Liver (tissue), 9 donors: Measurements from ENCODE around the gene SORBS2. TPM values are rescaled to one million over a fixed set of nuclear protein-coding genes. Genes with fewer than 3 reads are reported as not detected.

ENCODE experiments used
- DNase-seq: peaks from one replicate; pipeline ENCODE4 v3.0.0-alpha.2; 2017; ENCODE audit warnings: low spot score
- H3K27ac ChIP-seq, 2 donors: one replicate each; pipeline ENCODE4 v1.7.0; 2013; ENCODE audit warnings: inconsistent platforms in 2 of 2, low read length in 2 of 2, control low read depth in 1 of 2, low read depth in 1 of 2, mild to moderate bottlenecking in 1 of 2
- H3K27me3 ChIP-seq, 4 donors: one replicate each; pipeline versions ENCODE4 v1.6.1 to v1.7.0; 2013; ENCODE audit warnings: low read length in 3 of 4, inconsistent platforms in 1 of 4, mild to moderate bottlenecking in 1 of 4, moderate library complexity in 1 of 4; ENCODE audit not compliant: control insufficient read depth in 4 of 4, insufficient read depth in 4 of 4
- H3K36me3 ChIP-seq, 4 donors: one replicate each; pipeline versions ENCODE4 v1.6.1 to v1.7.0; 2013; ENCODE audit warnings: low read length in 3 of 4, mild to moderate bottlenecking in 3 of 4, low read depth in 1 of 4, moderate library complexity in 1 of 4; ENCODE audit not compliant: control insufficient read depth in 4 of 4, insufficient read depth in 3 of 4
- H3K4me1 ChIP-seq, 4 donors: one replicate each; pipeline versions ENCODE4 v1.6.1 to v1.7.0; 2013; ENCODE audit warnings: low read length in 3 of 4, mild to moderate bottlenecking in 3 of 4, moderate library complexity in 1 of 4; ENCODE audit not compliant: control insufficient read depth in 4 of 4, insufficient read depth in 4 of 4
- H3K4me3 ChIP-seq, 3 donors: one replicate each; pipeline versions ENCODE4 v1.6.1 to v1.7.0; 2013; ENCODE audit warnings: low read length in 3 of 3, control low read depth in 1 of 3, low read depth in 1 of 3, mild to moderate bottlenecking in 1 of 3
- H3K9ac ChIP-seq, 2 donors: one replicate each; pipeline ENCODE4 v1.7.0; 2013; ENCODE audit warnings: low read length in 2 of 2, mild to moderate bottlenecking in 2 of 2, moderate library complexity in 2 of 2, control low read depth in 1 of 2, low read depth in 1 of 2
- H3K9me3 ChIP-seq, 4 donors: one replicate each; pipeline versions ENCODE4 v1.6.1 to v1.7.0; 2013; ENCODE audit warnings: low read length in 3 of 4; ENCODE audit not compliant: control insufficient read depth in 4 of 4
- EGR1 ChIP-seq, 2 donors: IDR thresholded peaks; 2 replicates each; pipeline ENCODE4 v1.6.1; 2016 to 2018; ENCODE audit warnings: antibody characterized with exemption in 2 of 2, low read depth in 2 of 2
- FOXA2 ChIP-seq: IDR thresholded peaks from 2 replicates; pipeline ENCODE4 v1.6.1; 2016; ENCODE audit warnings: antibody characterized with exemption
- GABPA ChIP-seq, 2 donors: IDR thresholded peaks in 1 of 2; conservative IDR thresholded peaks in 1 of 2; 2 replicates each; pipeline ENCODE4 v1.6.1; 2016; ENCODE audit warnings: antibody characterized with exemption in 2 of 2, mild to moderate bottlenecking in 1 of 2, moderate library complexity in 1 of 2
- HNF4A ChIP-seq, 2 donors: conservative IDR thresholded peaks; 2 replicates each; pipeline ENCODE4 v1.6.1; 2016; ENCODE audit warnings: antibody characterized with exemption in 2 of 2, mild to moderate bottlenecking in 2 of 2
- HNF4G ChIP-seq: IDR thresholded peaks from 2 replicates; pipeline ENCODE4 v1.6.1; 2016; ENCODE audit warnings: antibody characterized with exemption
- JUND ChIP-seq, 2 donors: IDR thresholded peaks; 2 replicates each; pipeline ENCODE4 v1.6.1; 2016; ENCODE audit warnings: antibody characterized with exemption in 2 of 2
- NR2F2 ChIP-seq: IDR thresholded peaks from 2 replicates; pipeline ENCODE4 v1.6.1; 2016; ENCODE audit warnings: antibody characterized with exemption
- RAD21 ChIP-seq, 2 donors: IDR thresholded peaks; 2 replicates each; pipeline ENCODE4 v1.6.1; 2016; ENCODE audit warnings: antibody characterized with exemption in 2 of 2, mild to moderate bottlenecking in 2 of 2
- RXRA ChIP-seq, 2 donors: IDR thresholded peaks; 2 replicates each; pipeline ENCODE4 v1.6.1; 2017 to 2018; ENCODE audit warnings: antibody characterized with exemption in 2 of 2, mild to moderate bottlenecking in 1 of 2
- SP1 ChIP-seq: IDR thresholded peaks from 2 replicates; pipeline ENCODE4 v1.6.1; 2018; ENCODE audit warnings: antibody characterized with exemption, mild to moderate bottlenecking
- TAF1 ChIP-seq: conservative IDR thresholded peaks from 2 replicates; pipeline ENCODE4 v1.6.1; 2016; ENCODE audit warnings: antibody characterized with exemption, mild to moderate bottlenecking
- YY1 ChIP-seq: IDR thresholded peaks from 2 replicates; pipeline ENCODE4 v1.6.1; 2016; ENCODE audit warnings: antibody characterized with exemption, mild to moderate bottlenecking
- whole genome bisulfite sequencing: extraction: QIAGEN DNeasy Blood & Tissue Kit; methylation state at CpG from one replicate; pipeline ENCODE4 v1.1.7; 2013; 5-methylcytosine and 5-hydroxymethylcytosine counted together
- polyA plus RNA-seq, 2 donors: library from polyadenylated mRNA; stranded (reverse) in 1 of 2; unstranded in 1 of 2; fragments of 200-250 nt in 1 of 2; fragments of >200 nt in 1 of 2; fragmentation: Nextera tagmentation in 1 of 2; extraction: Ambion mirVana in 1 of 2; gene quantifications; one replicate each; pipeline versions ENCODE4 v1.2.1 to v1.2.3, GENCODE V29; 2013 to 2015
- total RNA-seq, 2 donors: library from RNA; depleted of rRNA; stranded (reverse); fragments of >200 nt; gene quantifications; one replicate each; pipeline ENCODE4 v1.2.3, GENCODE V29; 2014
- TF ChIP-seq, protein P1 (sequence below): IDR thresholded peaks from 2 replicates; pipeline ENCODE4 v1.6.1; 2016; ENCODE audit warnings: antibody characterized with exemption
- TF ChIP-seq, protein P2 (sequence below): IDR thresholded peaks from 2 replicates; pipeline ENCODE4 v1.6.1; 2016; ENCODE audit warnings: antibody characterized with exemption
- TF ChIP-seq, protein P3 (sequence below): fragments of 150-350 bp; IDR thresholded peaks from 2 replicates; pipeline ENCODE4 v1.5.1; 2017; ENCODE audit warnings: improper control_type of control experiment, low read depth, low read length; ENCODE audit not compliant: missing input control
- donor health status: healthy.
- donor health status: healthy.
- donor health status: healthy.
- donor health status: healthy.
- donor health status: healthy.

Gene SORBS2
- total and polyA plus RNA-seq, 4 donors: 23.3 to 136 (median 59.6) TPM

DNA sequence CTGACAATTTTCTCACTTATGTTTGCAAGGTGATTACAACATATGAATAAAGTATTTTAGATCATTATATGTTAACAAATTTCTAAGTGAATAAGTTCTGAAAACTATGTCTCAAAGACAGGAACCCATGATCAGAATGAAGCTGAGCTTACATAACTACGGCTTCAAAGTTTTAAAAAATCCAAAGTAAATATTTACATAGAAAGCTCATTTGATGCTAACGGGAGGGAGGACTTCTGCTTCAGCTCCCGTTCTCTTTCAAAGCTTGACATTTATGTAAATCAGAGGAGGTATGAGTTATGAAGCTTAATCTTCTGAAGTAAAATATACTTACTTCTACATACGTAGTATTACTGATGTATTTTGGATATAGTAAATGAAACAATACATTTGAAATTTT is 203.8 kb downstream of the SORBS2 start:
- Histone ChIP-seq H3K9me3 (no peaks in the 10 kb centered on the region), H3K4me3 (no peak overlapping the region), H3K36me3 (peaks cover 1 to 56% (median 35%) of the 10 kb centered on the region in 4 donors), H3K4me1 (no peaks in the 10 kb centered on the region), H3K27me3 (no peaks in the 10 kb centered on the region), H3K27ac (no peak overlapping the region), H3K9ac (no peak overlapping the region)
- TF ChIP-seq HNF4A (conservative IDR thresholded peaks at IDR 0.05) (no peak), EGR1 (IDR thresholded peaks at IDR 0.05; ENCODE audit: low read depth in 2 of 2) (no peak)
- TF ChIP-seq, protein P1, sequence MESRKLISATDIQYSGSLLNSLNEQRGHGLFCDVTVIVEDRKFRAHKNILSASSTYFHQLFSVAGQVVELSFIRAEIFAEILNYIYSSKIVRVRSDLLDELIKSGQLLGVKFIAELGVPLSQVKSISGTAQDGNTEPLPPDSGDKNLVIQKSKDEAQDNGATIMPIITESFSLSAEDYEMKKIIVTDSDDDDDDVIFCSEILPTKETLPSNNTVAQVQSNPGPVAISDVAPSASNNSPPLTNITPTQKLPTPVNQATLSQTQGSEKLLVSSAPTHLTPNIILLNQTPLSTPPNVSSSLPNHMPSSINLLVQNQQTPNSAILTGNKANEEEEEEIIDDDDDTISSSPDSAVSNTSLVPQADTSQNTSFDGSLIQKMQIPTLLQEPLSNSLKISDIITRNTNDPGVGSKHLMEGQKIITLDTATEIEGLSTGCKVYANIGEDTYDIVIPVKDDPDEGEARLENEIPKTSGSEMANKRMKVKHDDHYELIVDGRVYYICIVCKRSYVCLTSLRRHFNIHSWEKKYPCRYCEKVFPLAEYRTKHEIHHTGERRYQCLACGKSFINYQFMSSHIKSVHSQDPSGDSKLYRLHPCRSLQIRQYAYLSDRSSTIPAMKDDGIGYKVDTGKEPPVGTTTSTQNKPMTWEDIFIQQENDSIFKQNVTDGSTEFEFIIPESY: no peak
- WGBS: 40% methylated on average over 4 of the region's 4 CpGs
- no peak for DNase-seq

DNA sequence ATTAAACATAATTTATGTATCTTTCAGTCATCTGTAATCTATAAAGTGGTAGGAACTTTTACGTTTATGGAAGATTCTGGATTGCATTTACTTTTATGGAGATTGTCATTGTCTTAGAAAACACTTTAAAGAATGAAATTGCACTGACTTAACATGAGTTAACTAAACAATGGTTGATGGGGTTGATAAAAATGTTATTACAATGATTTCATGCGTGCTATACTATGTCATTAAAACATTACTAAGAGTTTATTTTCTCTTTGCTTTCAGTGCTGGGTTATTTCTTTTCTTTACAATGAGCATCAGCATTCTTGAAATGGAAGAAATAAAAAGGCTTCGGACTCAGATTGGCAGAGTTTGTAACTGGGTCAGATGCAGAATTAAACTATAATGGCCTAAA is 209.6 kb downstream of the SORBS2 start:
- Histone ChIP-seq H3K9ac (no peak overlapping the region), H3K9me3 (no peaks in the 10 kb centered on the region), H3K27me3 (no peaks in the 10 kb centered on the region), H3K36me3 (peaks cover 1 to 31% (median 14%) of the 10 kb centered on the region in 4 donors), H3K4me1 (no peaks in the 10 kb centered on the region), H3K4me3 (no peak overlapping the region), H3K27ac (no peak overlapping the region)
- TF ChIP-seq EGR1 (IDR thresholded peaks at IDR 0.05; ENCODE audit: low read depth in 2 of 2) (no peak), YY1 (no peak), JUND (IDR thresholded peaks at IDR 0.05) (no peak), FOXA2 (no peak), NR2F2 (no peak)
- WGBS: 93% methylated on average over 3 of the region's 3 CpGs
- no peak for DNase-seq

DNA sequence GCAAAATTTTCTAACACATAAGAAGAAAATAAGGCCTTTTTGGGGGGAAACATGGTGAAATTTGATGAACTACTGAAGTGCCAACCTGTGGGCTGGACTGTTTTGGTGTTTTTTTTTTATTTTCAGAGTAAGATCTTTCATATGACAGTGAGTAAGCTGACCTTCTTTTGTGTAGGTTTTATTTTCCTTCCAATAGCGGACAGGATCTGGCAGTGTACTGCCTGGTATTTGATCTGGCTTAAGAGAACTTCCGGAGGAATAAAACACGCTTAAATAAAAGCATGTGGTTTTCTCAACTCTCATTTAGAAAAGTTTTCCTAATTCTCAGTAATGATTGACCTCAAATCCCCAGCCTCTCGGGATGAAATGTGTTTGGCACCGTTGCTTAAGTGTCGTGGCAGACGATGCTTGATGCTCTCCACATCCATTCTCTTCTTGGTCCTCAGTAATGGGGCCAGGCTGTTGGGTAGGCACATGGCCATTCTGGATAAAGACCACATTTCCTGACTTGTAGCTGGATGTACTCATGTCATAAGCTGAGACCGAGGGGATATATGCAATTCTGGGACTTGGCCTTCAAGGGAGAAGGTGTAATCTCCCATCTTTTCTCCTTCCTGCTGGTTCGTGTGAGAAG is 211.1 kb downstream of the SORBS2 start:
- 84% methylated on average over 9 of the region's 9 CpGs for WGBS
- Histone ChIP-seq H3K27me3 (no peaks in the 10 kb centered on the region), H3K4me1 (no peaks in the 10 kb centered on the region), H3K9ac (no peak overlapping the region), H3K4me3 (no peak overlapping the region), H3K27ac (no peak overlapping the region), H3K36me3 (peaks cover 0 to 20% (median 7%) of the 10 kb centered on the region in 4 donors), H3K9me3 (no peaks in the 10 kb centered on the region)
- TF ChIP-seq YY1: no peak
- TF ChIP-seq, protein P2, sequence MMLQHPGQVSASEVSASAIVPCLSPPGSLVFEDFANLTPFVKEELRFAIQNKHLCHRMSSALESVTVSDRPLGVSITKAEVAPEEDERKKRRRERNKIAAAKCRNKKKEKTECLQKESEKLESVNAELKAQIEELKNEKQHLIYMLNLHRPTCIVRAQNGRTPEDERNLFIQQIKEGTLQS: no peak
- TF ChIP-seq SP1: no peak
- TF ChIP-seq FOXA2: no peak
- TF ChIP-seq, protein P1: no peak
- TF ChIP-seq TAF1: no peak
- no peak for TF ChIP-seq GABPA (IDR thresholded peaks at IDR 0.05 in 1 of 2, conservative IDR thresholded peaks at IDR 0.05 in 1 of 2)
- TF ChIP-seq HNF4A (conservative IDR thresholded peaks at IDR 0.05): no peak
- TF ChIP-seq, protein P3, sequence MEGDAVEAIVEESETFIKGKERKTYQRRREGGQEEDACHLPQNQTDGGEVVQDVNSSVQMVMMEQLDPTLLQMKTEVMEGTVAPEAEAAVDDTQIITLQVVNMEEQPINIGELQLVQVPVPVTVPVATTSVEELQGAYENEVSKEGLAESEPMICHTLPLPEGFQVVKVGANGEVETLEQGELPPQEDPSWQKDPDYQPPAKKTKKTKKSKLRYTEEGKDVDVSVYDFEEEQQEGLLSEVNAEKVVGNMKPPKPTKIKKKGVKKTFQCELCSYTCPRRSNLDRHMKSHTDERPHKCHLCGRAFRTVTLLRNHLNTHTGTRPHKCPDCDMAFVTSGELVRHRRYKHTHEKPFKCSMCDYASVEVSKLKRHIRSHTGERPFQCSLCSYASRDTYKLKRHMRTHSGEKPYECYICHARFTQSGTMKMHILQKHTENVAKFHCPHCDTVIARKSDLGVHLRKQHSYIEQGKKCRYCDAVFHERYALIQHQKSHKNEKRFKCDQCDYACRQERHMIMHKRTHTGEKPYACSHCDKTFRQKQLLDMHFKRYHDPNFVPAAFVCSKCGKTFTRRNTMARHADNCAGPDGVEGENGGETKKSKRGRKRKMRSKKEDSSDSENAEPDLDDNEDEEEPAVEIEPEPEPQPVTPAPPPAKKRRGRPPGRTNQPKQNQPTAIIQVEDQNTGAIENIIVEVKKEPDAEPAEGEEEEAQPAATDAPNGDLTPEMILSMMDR: no peak
- no peak for TF ChIP-seq HNF4G
- TF ChIP-seq RAD21 (IDR thresholded peaks at IDR 0.05): no peak
- TF ChIP-seq RXRA (IDR thresholded peaks at IDR 0.05): no peak
- DNase-seq: no peak
